GM19438 (cell line): Measurements from ENCODE around the gene KCNK6.

Experiments used
- ATAC-seq: cut with Tn5 transposase; IDR thresholded peaks from one replicate; pipeline ENCODE4 v1.9.1; 2021; ENCODE audit warnings: low read depth; ENCODE audit not compliant: unreplicated experiment

KCNK6 gene

DNA sequence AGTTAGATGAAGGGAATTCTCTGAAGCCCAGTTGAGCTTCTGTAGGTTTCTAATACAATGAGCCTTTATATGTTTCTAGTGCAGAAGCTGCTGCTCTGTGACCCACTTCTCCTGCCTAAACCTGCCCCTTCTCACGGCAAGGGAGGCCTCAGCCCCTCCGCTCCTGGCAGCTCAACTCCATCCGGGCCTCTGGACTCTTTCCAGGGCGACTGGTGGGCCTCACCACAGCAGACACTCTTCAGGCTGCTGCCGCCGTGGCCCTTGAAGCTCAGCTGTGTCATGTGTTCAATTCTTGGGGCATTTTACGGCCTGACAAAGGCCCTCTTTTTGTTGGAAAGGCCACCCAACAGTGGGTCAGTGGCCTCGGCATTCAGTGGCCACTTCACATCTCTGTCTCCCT is 25.6 kb upstream of the KCNK6 start:
- ATAC-seq = no peak

DNA sequence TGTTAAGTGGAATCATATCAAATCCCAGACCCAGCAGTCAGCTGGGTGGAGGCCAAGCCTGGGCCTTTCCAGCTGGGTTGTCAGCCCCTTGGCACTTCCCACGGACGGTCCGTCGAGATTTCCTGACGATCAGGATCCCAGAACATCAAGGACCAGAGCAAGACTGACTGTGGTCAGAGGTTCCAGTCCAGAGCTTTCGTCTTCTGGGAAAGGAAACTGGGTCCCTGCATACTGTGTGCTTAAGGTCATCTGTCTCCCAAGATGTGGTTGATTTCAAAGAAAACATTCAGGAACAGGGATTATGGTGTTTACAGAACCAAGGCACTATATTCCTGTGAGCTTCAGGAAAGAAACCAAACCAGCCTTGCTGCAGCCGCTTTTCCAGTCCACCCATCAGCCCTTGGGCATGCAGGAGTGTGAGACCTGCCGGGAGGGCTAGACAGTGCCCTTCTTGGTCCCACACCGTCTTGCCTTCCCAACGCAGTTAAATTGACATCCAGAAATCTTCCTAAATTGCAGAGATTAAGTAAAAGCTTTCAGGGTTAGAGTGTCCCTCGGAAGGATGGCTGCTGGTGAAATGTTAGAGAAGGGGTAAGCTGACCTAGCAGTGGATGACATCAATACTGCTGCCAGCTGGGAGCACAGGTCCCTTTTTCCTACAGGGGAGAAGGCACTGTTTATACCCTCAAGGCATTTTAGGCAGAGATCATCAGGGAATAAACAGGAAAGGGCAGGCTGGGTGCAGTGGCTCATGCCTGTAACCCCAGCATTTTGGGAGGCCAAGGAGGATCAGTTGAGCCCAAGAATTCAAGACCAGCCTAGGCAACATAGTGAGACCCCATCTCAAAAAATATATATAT is 20.6 kb upstream of the KCNK6 start:
- ATAC-seq = no peak

DNA sequence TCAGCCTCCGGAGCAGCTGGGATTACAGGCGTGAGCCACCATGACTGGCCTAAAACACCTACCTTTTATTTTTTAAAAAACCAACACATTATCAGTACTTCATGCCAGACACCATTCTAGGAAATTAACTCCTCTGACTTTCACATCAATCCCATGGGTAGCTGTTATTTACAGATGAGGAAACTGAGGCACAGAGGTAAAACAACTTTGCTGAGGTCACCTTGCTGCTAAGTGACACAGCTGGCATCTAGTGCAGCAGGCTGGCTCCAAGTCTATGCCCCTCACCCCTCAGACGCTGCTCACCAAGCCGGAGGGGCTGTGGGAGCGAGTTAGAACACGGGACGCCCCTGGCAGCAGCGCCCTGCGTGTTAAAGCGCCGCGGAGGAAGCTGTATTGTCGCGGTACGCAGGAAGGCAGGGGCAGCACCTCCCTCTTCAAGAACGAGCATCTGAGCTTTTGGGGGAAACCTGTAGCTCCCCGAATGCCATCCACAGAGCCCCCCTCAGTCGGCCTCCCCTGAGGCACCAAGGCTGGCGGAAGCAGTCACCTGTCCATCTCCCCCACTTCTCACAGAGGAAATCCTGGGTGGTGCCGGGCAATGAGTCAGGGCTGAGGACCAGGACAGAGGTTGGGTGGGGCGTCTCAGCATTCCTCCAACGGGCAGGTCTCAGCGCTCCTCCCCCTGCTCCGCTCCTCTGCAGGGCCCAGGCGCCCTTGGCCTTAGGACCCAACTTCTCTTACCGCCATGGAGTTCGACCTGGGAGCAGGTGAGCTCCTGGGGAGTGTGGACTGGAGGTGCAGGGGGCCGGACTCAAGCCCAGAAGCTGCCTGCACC is 15.9 kb upstream of the KCNK6 start, which contains the start of gene C19orf33:
C19orf33 (plus strand) TSS at position 735 of the 835 bp plus-strand sequence; CDS start at position 746, 11 bp downstream.
- ATAC-seq = no peak

DNA sequence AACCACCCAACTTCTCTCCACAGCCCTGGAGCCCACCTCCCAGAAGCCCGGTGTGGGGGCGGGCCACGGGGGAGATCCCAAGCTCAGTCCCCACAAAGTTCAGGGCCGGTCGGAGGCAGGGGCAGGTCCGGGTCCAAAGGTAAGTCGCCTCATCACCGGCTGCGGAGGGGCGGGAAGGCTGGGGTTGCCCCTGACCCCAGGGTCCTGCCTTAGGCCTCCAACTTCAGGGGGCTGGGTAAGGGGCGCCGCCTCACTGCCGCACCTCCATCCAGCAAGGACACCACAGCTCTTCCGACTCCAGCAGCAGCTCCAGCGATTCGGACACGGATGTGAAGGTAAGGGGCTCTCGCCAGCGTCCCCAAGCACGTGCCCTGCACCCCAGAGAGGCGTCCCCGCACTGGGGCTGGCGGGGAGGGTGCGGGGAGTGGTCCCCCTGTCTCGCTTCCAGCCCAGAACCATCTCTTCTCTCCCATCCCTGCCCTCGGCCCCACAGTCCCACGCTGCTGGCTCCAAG is 15.2 kb upstream of the KCNK6 start:
- ATAC-seq = no peak

DNA sequence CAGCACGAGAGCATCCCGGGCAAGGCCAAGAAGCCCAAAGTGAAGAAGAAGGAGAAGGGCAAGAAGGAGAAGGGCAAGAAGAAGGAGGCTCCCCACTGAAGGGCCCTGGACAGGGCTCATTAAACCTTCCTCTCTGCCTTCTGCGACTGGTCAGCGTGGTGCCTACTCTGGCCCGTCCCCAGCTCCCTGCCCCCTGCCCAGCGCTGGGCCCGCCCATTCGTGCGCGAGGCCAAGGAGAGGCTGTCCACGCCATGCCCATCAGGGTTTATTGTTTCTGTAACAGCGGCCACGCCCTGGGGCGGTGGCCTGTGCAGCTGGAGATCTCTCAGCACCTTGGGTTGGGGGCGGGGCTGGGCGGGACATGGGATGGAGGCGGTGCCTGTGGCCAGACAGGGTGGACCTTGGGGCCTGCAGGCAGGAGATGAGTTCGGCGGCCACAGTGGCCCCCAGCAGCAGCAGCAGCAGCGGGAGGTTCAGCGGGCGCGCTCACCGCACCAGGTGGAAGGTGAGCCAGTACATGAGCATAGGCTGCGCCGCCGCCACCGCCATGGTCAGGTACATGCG is 14.7 kb upstream of the KCNK6 start:
- ATAC-seq = no peak

DNA sequence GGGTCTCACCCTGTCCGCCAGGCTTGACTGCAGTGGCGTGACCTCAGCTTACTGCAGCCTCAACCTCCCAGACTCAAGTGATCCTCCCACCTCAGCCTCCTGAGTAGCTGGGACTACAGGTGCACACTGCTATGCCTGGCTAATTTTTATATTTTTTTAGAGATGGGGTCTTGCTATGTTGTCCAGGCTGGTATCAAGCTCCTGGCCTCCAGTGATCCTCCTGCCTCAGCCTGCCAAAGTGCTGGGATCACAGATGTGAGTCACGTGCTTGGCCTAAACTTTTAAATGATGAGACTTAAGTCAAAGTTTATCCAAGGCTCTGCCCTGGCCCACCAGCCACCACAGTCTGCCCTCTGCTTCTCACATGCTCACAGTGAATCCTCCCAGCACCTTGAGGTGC is 13.4 kb upstream of the KCNK6 start:
- no peak for ATAC-seq

DNA sequence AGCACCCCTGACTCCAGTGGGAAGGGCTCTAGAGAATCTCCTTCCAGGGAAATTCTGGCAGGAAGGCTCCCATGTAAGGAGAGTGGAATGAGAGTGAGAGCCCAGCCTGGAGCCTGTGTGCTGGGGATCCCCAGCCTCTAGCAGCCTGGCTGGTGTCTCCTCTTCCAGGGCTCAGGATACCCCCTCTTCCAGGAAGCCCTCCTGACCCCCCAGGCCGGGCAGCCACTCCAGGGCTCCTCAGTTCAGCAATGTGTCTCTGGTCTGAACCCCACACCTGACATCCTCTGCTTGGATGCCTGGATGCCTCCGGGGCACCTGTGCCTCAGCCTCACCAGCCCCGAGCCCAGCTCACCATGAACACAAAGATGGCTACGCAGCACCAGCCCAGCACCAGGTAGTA is 12.6 kb upstream of the KCNK6 start:
- no peak for ATAC-seq

DNA sequence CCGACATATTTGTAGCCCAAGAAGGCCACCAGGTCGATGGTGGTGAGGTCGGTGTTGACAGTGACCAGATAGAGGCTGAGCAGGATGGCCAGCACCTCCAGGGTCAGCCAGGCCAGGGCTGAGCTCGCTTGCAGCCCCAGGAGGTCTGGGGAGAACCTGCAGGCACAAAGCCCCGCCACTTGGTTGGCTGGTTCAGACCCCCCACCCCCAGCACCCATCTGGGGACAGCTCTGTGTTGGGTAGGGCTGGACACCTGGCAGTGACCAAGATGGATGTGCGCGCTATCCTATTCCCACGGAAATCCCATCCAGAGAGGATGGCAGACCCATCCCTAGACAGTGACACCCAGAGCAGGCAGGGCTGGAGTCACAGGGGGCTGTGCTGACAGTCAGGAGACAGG is 12.0 kb upstream of the KCNK6 start:
- no peak for ATAC-seq

DNA sequence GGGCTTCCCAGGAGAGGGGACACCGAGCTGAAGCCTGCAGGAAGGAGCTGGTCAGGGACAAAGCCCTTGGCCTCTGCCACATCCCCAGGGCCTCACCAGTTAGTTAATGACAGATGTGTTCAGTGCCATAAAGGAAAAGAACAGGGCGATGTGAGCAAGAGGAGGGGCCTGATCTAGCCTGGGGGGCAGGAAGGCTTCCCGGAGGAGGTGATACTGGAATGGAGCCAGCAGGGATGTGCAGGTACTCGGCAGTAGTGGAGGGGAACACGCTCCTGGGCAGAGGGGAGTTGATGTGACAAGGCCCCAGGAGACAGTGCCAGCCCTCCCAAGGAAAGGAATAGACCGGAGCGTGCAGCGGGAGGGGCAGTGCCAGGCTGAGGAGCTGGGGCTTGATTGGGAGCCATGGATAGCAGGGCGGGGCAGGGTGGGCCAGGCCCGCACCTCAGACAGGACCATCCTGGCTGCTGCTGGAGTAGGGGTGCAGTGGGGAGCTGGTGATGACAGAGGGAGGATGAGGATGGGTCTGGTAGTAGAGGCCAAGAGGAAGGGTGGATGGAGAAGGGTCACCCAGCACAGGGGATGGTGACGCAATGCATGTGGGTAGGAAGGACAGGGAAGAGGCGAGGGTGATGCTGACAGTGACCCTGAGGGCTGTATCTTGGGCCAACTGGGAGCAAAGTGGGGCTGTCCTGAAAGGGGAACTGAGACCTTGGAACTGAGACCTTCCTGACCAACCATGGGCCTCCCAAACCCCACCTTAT is 11.5 kb upstream of the KCNK6 start:
- ATAC-seq = no peak

DNA sequence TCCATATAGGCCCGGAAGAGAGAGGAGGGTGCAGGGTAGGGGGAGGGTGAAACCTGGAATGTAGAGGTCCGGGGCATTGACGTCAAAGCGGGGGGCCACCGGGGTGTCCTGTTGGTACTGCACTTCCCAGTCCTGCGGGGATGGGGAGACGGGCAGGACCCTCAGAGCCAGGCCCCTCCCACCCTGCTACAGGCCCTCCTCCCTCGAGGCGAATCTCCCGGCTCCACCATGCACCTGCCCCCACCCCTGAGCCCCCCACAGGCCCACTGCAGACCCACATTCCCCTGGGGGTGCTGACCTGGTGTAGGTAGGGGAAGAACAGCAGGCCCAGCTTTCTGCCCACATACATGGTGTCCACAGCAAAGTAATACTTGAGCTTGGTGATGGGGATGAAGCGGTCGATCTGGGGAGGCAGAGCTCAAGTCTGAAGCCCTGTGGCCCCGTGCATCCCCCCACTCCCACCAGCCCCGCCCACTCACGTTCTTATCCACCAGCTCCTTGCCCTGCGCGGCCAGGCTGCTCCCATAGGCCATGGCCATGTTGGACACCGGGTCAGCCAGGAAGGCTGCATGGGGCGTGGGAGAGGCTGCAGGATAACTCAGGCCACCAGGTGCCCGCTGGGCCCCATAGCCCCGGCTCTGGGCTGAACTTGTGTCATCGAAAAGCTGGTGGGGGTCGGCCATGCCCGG is 10.6 kb upstream of the KCNK6 start:
- no peak for ATAC-seq

DNA sequence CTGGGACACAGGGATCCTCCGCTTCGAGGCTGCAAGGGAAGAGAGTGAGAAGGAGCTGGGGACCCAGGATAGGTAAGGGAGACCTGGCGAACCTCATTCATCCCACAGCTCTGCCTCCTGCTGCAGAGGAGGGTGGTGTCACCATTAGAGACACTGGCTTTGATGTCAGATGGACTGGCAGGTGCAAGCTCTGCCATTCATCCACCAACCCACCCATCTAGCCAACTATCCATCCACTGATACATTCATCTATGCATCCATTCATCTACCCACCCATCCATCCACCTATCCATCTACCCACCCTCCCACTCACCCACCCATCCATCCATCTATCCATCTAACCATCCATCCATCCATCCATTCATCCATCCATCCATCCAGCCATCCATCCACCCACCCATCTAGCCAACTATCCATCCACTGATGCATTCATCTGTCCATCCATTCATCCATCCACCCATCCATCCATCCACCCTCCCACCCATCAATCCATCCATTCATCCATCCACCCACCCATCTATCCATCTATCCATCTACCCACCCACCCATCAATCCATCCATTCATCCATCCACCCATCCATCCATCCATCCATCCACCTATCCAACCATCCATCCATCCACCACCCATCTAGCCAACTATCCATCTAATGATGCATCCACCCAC is 9.9 kb upstream of the KCNK6 start:
- ATAC-seq = no peak

DNA sequence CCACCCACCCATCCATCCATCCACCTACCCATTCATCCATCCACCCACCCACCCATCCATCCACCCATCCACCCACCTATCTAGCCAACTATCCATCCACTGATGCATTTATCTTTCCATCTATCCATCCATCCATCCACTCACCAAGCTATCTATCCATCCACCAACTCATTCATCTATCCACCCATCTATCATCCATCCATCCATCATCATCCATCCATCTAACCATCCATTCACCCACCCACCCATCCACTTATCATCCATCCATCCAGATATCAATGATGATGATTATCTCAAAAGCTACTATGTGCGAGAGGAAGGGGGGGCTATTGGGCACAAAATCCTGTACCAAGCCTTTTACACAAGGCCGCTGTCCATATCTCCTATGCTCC is 9.4 kb upstream of the KCNK6 start:
- no peak for ATAC-seq

DNA sequence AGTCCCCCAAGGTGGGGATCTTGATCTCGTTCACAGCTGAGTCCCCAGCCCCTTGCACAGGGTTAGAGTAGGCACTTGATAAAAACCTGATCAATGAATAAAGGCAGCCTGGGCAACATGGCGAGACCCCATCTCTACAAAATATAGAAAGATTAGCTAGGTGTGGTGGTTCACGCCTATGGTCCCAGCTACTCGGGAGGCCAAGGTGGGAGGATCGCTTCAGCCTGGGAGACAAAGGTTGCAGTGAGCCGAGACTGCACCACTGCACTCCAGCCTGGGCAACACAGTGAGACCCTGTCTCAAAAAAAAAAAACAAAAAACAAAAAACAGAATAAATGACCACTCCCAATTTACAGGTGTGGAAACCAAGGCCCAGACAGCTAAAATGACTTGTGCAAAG is 8.7 kb upstream of the KCNK6 start:
- no peak for ATAC-seq

DNA sequence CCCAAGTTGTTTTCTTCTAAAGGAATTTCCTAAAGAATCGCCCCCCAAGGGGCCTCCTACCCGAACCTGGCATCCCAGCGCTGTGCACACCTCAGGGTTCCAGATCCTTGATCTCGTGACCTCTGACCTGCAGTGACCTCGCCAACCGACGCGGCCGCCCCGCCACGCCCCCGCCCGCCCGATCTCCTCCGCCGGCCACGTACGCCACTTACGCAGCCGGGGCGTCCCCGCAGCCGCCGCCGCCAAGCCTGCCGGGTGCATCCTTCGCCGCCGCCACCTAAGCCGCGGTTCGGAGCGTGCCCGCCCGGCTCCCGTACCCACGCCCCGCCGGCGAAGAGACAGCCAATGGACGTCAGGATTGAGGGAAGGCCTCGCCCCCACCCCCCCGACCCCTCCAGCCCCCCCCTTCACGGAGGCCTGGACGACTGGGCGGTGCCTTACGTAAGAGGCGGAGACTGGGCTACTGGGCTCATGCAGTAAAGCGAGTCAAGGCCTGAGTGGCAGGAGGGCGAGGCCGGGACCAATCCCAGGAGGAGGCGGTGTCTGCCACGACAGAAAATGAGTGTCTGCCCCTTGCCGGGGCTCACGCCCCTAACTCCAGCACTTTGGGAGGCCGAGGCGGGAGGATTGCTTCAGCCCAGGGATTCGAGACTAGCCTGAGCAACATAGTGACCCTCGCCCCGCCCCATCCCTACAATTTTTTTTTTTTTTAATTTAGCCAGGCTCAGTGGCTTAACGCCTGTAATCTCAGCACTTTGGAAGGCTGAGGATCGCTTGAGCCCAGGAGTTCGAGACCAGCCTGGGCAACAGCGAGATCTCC is 3.8 kb upstream of the KCNK6 start, which contains the start of gene YIF1B:
YIF1B (minus strand) TSS at position 291 of the 820 bp plus-strand sequence; CDS start at position 261, 30 bp downstream.
- ATAC-seq = peak; percentile 82

DNA sequence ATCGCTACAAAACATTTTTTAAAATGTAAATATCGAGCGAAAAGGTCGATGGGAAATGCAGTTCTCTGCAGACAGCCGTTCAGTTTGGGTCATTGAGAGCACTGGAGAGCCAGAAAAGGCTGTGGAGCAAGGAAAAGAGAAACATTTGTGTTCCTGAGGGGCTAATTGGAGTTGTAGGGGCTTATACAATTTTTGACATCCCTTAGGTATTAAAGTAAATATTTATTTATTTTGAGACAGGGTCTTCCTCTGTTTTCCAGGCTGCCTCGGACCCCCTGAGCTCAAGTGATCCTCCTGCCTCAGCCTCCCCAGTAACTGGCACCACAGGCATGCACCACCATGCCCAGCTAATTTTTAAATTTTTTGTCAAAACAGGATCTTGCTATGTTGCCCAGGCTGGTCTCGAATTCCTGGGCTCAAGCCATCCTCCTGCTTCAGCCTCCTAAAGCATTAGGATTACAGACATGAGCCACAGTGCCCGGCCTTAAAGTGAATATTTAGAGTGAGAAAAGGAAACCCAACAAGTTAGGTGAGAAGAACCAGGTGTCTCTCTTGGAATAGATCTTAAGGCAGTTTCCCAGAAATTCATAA is 3.1 kb upstream of the KCNK6 start:
- no peak for ATAC-seq

DNA sequence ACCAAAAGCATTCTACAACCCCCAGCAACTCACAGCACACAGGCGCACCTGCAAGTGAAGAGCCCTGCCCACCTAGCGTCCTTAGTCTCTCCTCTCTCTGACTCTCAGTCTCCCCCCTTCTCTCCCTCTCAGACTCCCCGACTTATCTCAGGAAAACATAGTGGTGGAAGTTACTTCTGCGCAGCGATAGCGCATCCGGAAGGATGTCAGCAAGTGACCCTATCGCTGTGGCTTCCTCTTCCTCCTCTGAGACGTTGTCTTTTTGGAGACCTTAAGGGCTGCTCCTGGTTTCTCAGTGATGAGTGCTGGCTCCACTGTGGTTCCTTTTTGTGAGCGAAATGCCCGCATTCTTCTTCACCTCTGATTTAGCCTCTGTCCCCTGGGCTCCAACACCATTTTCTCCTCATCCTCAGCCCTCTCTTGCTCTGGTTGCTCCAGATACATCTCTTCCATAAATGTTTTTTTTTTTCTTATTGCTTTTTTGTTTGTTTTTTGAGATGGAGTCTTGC is 2.5 kb upstream of the KCNK6 start:
- ATAC-seq = no peak

DNA sequence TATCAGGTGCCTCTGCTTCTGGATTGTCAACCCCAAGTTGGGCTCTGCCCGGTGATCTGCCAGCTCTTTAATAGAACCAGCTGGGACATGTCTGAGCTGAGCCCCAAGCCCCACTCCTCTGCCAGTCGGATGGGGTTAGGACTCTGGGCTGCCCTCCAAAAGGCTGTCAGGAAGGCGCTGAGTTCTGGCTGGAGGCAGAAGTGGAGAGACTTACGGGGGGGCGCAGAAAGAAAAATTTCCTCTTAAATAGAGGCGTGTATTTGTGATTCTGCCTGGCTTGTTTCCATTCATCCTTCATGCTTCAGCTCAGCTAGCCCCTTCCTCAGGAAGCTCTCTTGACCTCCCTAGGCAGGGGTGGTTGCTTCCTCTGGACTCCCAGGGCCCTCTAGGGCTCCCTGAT is 985 bp upstream of the KCNK6 start:
- no peak for ATAC-seq

DNA sequence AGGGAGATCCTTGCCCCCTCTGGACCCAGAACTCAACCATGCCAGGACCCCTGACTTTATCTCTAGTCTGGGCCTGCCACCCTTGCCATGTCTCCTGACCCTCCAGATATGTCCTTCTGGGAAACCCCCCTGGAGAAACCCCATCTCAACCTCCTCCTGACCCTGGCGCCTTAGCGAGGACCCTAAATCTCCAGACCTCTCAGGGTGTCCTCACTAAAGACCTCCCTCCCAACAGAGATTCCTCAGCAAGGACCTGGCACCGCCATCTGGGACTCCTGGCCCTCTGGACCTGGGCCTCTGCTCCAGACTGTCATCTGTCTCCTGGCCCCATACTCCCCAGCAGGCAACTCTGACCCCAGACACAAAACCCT is 1.3 kb downstream of the KCNK6 start:
- ATAC-seq = no peak
